NCI-H446 treated with DMSO at 0.1 percent for 48 hours (cell line): ENCODE results near the gene TDRD7.
"Not testable (repeated sequence)": the region's sequence is repeated elsewhere in the genome, so short reads cannot be mapped to it uniquely, and the experiment has no call there.

Experiments
- DNase-seq: peaks from one replicate; lab custom pipeline; 2025; lab: John Stamatoyannopoulos, UW

The TDRD7 gene

DNA sequence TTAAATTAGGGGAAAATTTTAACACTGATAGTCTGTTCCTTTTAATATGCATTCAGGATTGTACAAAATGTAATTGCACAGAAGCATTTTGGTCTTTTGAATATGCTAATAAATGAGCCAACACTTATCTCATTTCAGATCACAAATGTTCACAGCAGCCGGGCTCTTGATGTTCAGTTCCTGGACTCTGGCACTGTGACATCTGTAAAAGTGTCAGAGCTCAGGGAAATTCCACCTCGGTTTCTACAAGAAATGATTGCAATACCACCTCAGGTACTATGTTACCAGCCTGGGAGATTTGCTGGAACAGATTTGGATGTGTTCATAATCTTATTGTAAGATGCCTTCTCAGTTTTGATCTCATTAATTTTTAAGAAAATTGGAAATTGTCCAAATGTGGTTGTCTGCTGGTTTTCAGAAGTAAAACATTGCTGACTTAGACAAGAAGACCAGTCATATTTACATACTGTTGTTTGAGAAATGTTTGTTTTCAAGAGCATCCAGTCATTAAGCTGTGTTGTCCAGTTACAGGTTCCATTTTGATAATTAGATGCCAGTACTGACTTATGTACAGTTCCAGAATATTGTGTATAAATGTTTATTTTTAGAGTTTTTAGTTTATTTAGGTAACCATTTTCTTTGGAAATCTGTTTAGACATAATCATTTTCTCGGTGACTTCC is 66.5 kb downstream of the TDRD7 start:
- DNase-seq, result no peak

DNA sequence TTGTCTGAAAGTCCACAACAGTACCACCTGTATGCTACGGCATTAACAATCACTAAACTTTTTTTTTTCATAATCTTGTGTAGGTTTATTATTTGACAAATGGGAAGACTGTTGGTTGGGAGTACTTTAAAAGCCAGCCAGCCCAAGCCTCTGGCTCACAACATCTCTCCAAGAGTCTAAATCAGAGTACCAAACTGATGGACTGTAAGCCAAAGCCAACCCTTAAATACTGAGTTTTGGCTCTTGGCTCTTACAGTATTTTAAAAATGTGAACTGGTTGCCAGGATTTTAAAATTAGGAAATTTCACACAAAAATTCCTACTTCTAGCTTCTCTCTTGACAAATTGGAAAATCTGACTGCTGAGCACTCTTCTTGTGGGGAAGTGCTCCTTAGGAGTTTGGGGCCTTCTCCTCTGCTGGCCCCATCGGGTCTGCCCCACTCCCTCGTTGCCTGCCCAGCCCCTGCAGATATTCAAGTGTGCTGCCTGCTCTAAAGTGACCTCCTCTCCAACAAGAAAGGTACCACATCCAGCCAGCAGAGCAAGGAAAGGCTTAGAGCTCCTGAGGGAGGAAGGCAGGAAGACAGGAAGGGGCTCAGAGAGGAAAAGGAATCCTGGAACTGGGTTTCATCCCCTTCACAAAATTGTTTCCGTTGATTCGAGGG is 67.7 kb downstream of the TDRD7 start:
- DNase-seq, result no peak

DNA sequence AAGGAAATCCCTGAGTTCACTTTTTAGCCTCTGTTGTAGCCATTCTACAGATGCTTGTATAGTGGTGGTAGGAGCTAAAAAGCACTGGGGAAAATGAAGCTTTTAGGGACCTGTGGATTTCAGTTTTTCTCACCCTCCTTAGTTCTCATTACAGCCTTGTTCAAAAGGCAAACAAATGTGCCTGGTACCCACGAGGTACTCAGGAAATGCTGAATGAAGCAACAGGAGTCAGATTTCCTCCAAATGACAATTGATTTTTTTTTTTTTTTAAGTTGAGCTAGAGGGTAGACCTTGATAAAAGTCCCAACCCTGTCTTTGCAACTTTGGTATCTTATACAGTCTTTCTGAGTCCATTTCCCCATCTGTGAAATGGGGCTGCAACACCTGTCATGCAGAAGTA is 68.3 kb downstream of the TDRD7 start:
- no peak for DNase-seq

DNA sequence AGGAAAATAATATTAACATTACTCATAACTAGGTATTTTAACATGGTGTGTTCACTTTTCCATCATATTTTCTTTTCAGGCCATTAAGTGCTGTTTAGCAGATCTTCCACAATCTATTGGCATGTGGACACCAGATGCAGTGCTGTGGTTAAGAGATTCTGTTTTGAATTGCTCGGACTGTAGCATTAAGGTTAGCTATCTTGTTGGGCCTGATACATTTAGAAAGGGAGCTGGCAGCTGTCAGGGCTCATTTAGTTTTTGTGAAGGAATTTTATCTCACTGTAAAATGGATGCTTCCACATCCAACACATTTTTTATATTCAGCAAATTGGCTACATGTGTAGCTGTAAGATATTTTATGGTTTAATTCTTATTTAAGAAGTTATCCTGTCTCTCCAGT is 68.9 kb downstream of the TDRD7 start:
- DNase-seq, result no peak

DNA sequence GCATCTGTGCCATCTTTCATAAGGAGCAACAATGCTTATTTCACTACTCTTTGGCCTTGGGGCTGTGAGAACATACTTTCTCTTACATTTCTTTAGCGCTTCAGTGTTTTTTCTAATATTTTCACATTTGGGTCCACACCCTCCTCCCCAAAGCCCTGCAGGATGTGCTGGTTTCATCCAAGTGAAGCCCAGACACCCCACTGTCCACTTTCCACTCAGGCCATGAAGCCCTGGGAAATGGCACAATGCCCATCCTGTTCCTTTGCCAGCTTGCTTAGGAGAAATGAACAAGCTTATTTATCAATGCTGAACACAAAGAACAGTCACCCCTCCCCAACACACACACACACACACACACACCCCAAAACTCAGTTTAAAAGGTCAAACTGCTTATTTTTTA is 72.2 kb downstream of the TDRD7 start:
- DNase-seq, result no peak

DNA sequence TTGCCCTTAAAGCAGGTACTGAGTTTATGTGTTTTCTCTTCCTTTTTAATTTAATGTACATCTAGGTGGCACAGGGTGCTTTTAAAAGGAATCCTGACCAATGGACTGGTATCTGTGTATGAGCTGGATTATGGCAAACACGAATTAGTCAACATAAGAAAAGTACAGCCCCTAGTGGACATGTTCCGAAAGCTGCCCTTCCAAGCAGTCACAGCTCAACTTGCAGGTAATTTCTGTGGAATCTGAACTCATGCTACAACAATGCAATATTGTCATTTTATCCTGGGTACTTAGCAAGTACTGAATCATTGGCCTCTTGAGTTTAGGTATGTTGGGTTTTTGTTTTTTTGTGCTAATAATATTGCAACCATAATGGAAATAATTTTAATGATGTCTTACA is 75.2 kb downstream of the TDRD7 start:
- no peak for DNase-seq

DNA sequence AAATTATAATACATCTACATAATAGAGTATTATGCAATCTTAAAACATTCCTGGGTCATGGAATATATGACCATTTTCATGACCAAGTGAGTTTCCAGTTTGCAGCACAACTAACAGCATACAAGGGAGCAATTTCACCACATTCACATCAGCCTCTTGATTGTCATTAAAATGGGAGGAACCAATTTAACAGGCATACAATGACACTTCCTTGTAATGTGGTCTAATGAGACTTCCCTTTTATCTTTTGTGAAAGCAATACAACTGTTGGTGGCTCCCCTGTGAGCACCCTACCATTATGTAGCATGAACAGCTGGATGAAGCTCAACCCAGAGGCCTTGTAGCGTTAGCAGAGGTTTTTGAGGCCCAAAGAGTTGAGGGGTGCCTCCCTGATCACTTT is 76.0 kb downstream of the TDRD7 start:
- DNase-seq, result no peak

DNA sequence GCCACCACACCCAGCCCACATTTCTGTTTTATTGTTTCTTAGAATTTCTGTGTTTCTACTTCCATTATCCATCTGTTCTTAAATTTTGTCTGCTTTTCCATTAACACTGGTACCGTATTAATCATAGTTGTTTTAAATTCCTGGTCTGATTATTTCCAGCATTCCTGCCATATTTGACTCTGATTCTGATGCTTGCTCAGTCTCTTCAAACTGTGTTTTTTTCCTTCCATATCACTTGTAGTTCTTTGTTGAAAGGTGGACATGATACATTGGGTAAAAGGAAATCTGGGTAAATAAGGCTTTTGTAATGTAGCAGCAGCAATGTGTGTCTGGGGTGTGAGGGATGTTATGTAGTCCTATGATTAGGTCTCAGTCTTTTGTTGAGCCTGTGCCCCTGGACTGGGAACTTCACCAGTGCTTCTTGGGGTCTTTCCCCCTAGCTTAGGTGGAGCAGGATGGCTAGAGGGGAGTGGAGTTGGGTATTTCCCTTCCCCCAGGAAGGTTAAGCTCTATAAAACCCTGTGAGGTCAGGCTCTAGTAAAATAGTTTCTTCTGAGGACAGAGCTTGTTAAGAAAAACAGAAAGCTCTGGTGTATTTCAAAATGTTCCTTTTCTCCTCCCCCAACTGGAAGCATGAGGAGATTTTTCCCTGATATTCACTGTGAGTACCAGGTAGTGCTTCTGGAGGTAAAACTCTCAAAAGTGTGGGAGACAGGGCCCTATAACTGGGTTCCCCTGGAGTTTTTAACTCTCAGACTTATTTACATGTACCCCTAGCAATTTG is 79.5 kb downstream of the TDRD7 start:
- DNase-seq, result no peak

DNA sequence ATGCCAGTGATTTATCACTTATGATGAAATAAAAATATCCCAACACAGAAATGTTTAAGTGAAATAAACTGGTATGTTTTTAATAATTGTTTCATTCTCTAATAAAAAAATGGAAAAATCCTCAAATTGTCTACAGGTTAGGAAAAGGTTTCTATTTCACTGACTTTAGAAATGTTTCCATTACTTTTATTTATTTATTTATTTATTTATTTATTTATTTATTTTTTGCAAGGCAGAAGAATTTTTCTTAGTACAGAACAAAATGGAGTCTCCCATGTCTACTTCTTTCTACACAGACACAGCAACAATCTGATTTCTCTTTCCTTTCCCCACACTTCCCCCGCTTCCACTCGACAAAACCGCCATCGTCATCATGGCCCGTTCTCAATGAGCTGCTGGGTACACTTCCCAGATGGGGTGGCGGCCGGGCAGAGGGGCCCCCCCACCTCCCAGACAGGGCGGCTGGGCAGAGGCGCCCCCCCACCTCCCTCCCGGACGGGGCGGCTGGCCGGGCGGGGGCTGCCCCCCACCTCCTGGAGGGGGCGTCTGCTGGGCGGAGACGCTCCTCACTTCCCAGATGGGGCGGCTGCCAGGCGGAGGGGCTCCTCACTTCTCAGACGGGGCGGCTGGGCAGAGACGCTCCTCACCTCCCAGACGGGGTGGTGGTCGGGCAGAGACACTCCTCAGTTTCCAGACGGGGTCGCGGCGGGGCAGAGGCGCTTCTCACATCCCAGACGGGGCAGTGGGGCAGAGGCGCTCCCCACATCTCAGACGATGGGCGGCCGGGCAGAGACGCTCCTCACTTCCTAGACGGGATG is 85.9 kb downstream of the TDRD7 start:
- not testable (repeated sequence) for DNase-seq

DNA sequence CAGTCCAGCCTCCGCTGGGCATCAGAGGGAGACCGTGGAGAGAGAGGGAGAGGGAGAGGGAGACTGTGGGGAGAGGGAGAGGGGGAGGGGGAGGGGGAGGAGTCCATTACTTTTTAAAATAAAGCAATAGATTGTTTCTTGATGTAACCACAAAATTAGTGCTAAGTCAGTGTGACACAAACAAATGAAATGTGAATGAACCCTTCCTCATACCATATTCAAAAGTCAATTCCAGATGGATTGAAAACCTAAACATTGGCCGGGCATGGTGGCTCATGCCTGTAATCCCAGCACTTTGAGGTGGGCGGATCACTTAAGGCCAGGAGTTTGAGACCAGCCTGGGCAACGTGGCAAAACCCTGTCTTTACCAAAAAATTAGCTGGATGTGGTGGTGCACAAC is 87.0 kb downstream of the TDRD7 start:
- not testable (repeated sequence) for DNase-seq

DNA sequence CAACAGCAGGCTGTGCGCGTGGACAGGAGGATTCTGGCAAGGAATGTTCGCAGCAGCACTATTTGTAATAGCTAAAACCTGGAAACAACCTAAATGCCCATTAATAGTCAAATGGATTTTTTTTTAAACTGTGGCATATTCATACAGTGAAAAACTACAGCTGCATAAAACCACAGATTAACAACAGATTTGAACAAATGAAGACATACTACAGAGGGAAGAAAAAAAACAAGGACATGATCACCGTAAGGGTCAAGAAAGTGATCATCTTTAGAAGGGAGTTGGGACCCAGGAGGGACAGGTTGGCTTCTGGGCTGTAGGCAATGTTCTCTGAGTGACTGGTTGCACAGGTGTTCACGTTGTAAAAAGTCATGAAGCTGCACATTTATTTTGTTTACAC is 88.4 kb downstream of the TDRD7 start:
- no peak for DNase-seq

DNA sequence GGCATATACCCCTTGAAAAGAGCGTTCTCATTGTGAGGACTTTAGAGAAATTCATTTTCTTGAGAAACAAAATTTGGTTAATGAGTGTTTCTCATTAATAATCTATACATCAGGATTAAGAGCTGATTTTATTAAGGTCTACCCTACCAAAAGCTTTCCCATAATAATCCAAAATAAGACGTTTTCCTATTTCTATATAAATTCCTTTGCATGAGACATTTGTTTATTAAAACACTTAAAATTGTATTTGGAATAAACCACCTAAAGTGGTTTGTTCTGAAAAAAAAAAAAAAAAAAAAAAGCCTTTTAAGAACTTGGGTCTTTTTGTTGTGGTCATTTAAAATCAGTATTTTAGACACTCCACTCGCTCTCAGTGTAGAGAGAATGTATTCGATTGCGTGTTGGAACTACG is 88.9 kb downstream of the TDRD7 start:
- no peak for DNase-seq

DNA sequence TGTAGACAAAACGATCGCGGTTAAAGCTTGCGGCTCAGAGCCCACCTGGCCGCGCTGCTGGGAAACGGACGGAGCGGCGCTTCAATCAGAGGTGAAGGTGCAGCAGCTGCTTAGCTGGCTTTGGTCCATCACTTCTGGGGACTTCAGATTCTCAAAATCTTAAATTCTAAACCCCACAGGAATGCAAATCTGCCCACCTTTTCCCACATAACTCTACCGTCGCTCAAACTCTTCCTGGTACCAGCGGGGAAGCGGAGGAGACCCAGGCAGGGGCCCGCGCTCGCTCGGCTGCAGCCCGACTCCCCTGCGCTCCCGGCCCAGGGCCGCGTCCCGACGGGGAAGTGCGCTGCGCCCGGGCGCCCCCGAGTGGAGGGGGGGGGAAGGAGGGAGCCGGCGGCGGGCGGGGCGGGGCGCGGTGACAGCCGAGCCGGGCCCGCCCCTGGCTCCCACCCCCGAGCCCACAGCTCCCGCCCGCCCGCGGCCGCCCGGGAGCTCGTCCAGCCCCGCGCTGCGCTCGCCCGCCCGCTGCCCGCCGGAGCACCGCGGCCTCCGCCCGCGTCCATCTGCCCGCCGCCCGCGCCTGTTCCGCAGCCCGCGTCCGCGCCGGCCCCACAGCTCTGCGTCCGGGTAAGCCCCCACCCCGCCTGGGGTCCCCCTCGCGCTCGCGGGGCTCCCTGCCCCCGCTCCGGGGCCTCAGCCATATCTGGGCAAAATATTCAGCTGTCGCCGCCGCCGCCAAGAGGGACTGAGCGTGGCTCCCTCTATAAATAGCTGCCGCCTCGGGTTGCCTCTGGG is 89.5 kb downstream of the TDRD7 start, which contains the start of gene TMOD1:
TSS of gene TMOD1 (plus strand) at position 490 of the 795 bp plus-strand sequence. CDS start 22,523 bp downstream, outside the sequence.
- DNase-seq, result no peak

DNA sequence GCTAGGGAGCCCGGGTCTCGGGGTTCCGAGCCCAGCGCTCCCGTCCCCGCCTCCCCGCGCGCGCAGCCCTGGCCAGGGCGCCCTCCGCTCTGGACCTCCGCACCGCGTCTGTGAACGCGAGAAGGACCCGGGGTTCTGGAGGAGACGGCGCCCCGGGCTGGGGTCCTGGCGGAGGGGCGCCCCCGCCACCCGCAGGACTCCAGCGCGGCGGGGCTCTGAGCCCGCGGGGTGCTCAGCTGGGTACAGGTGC is 90.0 kb downstream of the TDRD7 start:
- no peak for DNase-seq

DNA sequence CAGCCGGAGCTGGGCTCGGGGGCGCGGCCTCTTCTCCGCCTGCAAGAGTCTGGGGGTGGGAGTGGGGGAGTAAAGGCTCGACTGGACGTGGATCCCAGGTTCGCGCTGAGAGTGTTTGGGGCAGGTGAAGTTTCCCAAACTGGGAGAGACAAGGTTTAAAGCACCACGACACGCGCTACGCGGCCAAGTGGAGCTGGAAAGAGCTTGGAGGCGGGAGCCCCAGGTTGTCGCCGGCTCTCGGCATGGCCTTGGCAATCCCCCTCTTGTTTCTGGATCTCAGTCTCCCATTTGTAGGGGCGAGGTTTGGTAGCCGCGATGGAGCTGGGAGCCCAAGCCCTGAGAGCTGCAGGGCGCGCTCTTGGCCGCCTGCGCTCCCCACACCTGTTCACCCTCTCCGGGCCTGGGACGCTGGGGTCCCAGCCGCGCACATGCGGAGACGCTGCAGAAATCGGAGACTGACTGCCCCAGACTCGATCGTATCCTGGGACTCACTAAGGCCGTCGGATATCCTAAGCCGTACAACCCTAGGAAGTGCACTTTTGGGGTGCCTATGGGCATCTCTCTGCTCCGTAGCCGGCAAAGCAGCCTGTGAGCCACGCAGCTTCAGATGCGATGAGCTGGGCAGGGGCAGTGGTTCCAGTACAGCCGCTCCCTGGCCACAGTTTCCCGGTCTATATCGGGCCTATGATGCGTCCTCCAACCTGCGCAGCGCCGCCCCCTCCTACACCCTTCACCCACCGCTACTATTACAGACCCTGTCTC is 90.5 kb downstream of the TDRD7 start:
- no peak for DNase-seq

DNA sequence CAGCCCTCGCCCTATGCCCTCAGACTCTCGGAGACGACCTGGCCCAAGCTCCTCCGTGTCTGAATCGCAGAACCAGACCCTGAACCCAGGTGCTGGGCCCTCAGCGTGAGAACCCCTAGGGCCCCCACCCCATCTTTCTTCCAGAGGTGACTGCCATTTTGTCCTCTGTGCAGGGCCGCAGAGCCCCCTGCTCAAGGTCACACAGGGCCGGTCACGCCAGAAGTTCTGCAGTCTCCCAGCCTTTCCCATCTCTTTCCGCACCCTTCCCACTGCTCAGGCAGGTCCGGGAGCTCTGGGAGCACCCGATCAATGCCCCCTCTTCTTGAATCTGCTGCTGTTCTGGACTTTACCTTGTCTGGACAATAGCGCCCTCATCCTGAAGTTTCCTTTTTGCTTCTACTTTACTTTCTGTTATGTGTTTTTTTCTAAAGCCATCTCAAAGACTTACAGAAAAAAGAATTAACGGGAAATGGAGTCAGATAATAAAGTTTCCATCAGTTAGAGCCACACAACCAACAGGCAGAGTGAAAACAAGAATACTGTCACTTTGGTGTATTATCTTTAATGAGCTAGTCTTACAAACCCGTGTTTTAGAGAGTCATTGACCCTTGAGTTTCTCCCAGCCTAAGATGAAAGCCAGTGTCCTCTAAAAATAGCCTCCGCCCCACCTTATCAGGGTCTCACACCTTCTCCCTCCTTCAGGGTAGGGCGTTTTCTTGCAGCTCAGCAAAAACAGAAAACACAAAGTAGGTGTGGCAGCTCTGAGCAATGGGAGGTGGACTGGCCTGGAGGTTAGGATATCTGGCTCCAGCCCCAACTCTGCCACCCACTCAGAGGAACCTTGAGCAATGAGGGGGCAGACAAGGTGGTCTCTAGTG is 91.3 kb downstream of the TDRD7 start:
- DNase-seq, result no peak

DNA sequence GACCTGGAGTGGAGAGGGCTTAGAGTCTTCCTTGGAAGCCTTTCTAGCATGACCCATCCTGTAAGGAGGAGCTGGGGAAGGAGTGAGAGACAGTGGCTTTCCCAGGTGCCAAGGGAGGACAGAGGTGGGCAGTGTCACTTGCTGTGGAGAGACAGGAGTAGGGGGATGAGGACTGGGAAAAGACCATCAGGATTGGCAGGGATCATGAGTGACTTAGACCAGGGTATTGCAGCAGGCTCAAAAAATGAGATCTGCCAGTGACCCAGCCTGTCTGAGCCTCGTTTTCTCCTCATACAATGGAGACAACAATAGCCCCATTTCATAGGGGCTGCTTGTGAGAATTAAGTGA is 91.9 kb downstream of the TDRD7 start:
- no peak for DNase-seq

DNA sequence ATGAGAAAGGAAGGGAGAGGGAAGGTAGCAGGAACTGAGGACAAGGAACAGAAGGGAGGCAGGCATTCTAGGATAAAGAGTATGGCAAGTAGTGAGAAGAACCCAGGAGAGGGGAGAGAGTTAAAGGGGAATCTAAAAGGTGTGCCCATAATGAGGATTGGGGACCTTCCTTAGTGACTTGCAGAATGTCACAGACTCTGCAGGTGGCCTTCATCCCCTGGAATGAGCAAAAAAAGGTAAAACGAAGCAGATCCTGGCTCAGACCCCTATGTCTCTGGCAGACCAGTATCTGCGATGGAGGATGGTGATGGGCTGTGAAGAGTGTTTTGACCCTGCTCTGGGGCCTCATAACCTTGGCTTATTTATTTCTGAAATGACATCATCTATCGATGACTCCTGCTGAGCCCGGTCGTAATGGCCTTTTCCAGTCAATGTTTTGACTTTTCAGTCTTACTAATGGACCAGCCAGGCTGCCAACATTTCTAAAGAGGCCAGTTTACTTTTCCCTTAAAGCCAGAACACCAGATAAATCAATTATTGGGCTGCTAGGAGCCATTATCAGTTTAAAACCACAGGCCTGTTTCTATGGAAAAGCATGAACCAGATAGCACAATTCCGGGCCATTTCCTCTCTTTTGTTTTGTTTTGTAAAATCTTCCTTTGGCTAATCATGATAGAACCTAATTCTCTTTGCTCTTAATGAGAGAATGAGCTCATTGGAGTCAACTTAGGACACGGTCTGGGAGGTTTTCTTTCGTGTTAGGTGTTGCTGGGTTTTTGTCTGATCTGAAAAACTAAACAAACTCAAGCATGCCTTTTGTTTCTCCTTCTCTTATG is 92.7 kb downstream of the TDRD7 start:
- no peak for DNase-seq

DNA sequence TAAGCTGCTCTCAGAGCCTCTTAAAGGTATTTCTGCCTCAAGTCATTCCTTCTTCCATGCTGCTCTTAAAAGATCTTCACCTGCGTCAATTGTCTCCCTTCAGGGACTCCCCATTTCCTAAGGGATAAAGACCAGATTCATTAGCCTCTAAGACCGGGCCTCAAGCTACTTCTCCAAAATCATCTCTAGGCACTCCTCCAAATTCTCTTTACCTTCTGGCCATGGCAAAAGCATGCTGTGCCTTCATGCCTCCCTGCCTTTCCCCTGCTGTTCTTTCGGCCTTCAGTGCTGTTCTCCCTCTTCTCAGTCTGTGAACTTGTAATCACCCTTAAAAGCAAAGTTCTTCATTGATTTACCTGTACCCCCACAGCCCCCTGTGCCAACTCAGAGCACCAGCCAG is 93.9 kb downstream of the TDRD7 start:
- no peak for DNase-seq
